Right cardiac atrium (tissue), 5 donors: ENCODE measurements around the gene EIF3L. TPM values are rescaled to one million over a fixed set of nuclear protein-coding genes. Genes with fewer than 3 reads are reported as not detected.
A peak's percentile ranks its signal among the peaks of the same experiment; 100 is the strongest.

Experiments used
- ATAC-seq, 2 donors: fragments of 200-7000 bp; cut with Tn5 transposase; one replicate each; pipeline versions ENCODE4 v1.8.0 to v1.9.1; 2020; ENCODE audit warnings: moderate library complexity in 2 of 2, mild to moderate bottlenecking in 1 of 2
- DNase-seq, 3 donors: peaks; one replicate each; pipeline ENCODE4 v3.0.0-alpha.2; 2020
- H3K27ac ChIP-seq: one replicate; pipeline ENCODE4 v1.5.1; 2013; ENCODE audit warnings: mild to moderate bottlenecking, low read length, control low read depth, moderate library complexity
- H3K27me3 ChIP-seq: one replicate; pipeline ENCODE4 v1.6.1; 2013; ENCODE audit not compliant: control insufficient read depth, insufficient read depth
- H3K4me1 ChIP-seq: one replicate; pipeline ENCODE4 v1.6.1; 2013; ENCODE audit warnings: low read length; ENCODE audit not compliant: control insufficient read depth, insufficient read depth
- H3K4me3 ChIP-seq: one replicate; pipeline ENCODE4 v1.5.1; 2013; ENCODE audit warnings: low read length, control low read depth
- H3K9me3 ChIP-seq: one replicate; pipeline ENCODE4 v1.6.1; 2013; ENCODE audit warnings: low read length; ENCODE audit not compliant: control insufficient read depth
- WGBS: extraction: QIAGEN DNeasy Blood & Tissue Kit; methylation state at CpG from one replicate; pipeline ENCODE4 v1.1.7; 2013; 5-methylcytosine and 5-hydroxymethylcytosine counted together
- intact Hi-C, 4 donors: fragments of 100-400 bp; cut with DNase I; formaldehyde crosslinking; loops; one replicate each; pipeline versions ENCODE4 v1.11.0 to v1.14.0; 2022 to 2023
- polyA plus RNA-seq: library from polyadenylated mRNA; stranded (reverse); fragments of 200-250 nt; gene quantifications from one replicate; pipeline ENCODE4 v1.2.3, GENCODE V29; 2013
- total RNA-seq, 4 donors: library from RNA; stranded (reverse); fragmentation: NEBNext Ultra II Directional; extraction: Animal tissue kit (Norgen Biotek cat#: 25700); gene quantifications; one replicate each; pipeline ENCODE4 v1.2.1, GENCODE V29; 2021
- donor health status: healthy with polysubstance abuse.
- donor health status: DM: no; HTN: yes; CAD: no.
- donor health status: DM: no; HTN: no; CAD: no.
- donor health status: DM: no; HTN: yes; CAD: no; lungs with severe emphysema.
- donor health status: DM: yes; HTN: yes; CAD: no.

EIF3L gene
- total and polyA plus RNA-seq, 5 donors, result 144 to 354 (median 315) TPM

DNA sequence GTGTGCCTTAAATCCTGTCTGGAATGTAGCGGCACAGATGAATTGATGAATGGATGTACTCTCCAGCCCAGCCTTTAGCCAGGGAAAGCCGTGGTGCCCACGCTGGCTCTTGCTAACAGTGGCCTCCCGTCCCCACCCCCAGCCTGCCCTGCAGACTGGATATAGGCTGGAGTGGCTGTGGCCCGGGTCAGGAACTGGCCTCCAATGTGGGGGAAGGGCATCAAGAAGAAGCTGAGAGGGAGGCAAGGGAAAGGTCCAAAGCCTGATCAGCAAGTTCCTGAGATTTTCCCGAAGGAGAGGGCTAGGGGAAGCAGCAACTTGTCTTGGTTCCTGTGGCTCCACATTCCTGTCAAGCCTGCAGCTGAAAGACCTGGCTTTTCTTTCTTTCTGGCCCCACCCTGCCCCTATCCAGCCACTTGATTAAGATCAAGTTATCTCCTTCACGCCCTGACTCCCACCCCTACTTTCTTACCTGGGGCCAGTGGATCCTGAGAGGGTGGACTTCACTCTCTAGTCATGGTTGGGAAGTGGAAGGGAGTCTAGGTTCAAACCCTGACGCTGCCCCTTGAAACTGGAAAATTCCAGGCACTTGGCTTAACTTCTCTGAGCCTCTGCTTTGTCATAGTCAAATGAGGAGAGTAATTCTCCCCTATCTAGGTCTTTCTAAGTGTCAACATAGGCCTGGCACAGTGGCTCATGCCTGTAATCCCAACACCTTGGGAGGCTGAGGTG is 45.9 kb downstream of the EIF3L start:
- ATAC-seq, result no peak
- H3K4me1 ChIP-seq, result peaks cover 21% of the 10 kb centered on the region
- intact Hi-C loops, result no loop called here

DNA sequence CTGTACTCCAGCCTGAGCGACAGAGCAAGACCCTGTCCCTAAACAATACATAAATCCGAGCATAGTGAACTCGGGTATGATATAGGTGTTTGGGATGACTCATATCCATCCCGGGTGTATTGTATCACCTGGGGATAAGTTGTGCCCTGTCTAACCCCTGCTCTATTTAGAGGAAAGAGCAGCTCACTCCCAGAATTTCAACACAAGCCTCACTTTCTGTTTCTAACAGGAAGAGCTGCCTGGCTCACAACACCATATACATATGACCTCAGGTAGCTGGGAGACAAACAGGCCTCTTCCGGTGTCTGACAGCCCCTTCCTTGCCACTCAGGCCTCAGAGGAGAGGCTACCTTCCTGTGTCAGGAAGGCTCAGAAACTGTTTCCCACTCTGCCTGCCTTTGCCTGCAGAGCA is 47.0 kb downstream of the EIF3L start:
- WGBS, result 54% methylated on average over 5 of the region's 5 CpGs
- Histone ChIP-seq H3K4me3 (no peak overlapping the region), H3K9me3 (no peaks in the 10 kb centered on the region), H3K27me3 (no peaks in the 10 kb centered on the region), H3K27ac (peak overlapping the region; percentile 47), H3K4me1 (peaks cover 21% of the 10 kb centered on the region)
- ATAC-seq (peak; percentile 11 to 39), DNase-seq (no peak)
- intact Hi-C loops, result no loop called here

More for the DNA sequence above, 45.9 kb downstream of the EIF3L start:
- DNase-seq, result no peak
- 58% methylated on average over 8 of the region's 8 CpGs for WGBS
- no peak overlapping the region for H3K4me3 ChIP-seq
- H3K27me3 ChIP-seq, result no peaks in the 10 kb centered on the region
- H3K9me3 ChIP-seq, result no peaks in the 10 kb centered on the region
- no peak overlapping the region for H3K27ac ChIP-seq

DNA sequence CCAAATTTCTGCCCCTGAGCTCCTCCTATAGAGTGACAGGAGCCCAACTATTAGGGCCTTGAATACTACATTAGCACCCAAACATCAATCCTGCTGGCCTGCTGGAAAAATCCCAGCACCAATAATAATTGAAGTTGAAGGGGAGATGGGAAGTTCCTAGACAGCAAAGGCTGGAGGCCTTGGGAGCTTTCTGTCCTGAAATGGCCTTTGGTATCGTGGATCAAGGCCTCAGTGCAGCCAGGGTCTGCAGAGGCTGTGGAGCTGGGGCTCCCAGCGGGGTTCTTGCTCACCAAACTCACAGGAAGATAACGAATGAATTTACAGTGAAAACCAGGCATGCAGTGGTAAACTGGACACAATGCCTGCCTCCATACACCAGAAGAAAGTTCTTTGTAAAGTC is 47.7 kb downstream of the EIF3L start:
- Histone ChIP-seq H3K4me3 (no peak overlapping the region), H3K4me1 (peaks cover 21% of the 10 kb centered on the region), H3K27ac (peak overlapping the region; percentile 47), H3K27me3 (no peaks in the 10 kb centered on the region), H3K9me3 (no peaks in the 10 kb centered on the region)
- WGBS, result 56% methylated on average over 3 of the region's 3 CpGs
- intact Hi-C loops, result no loop called here
- ATAC-seq (no peak), DNase-seq (no peak)

DNA sequence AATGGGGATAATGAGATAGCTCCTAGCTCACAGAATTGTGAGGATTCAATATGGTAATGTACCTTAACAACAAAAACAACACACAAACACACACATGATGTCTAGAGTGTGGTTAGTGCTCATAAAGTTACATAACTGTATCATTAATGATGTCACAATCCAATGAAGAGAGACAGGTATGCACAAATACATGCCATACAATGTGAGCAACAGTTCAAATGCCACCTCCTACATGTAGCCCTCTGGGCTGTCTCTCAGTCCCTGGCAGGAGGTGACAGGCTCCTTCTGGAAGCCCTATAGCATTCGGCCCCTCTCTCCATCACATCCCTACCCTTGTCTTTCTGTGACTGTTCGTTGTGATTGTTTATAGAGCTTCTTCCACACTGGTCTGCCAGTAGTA is 48.6 kb downstream of the EIF3L start:
- intact Hi-C loops, result no loop called here
- no peak overlapping the region for H3K27ac ChIP-seq
- no peaks in the 10 kb centered on the region for H3K27me3 ChIP-seq
- peaks cover 18% of the 10 kb centered on the region for H3K4me1 ChIP-seq
- no peak overlapping the region for H3K4me3 ChIP-seq
- whole genome bisulfite sequencing, result 95% methylated on average over 2 of the region's 2 CpGs
- no peak for DNase-seq
- no peak for ATAC-seq
- H3K9me3 ChIP-seq, result no peaks in the 10 kb centered on the region

DNA sequence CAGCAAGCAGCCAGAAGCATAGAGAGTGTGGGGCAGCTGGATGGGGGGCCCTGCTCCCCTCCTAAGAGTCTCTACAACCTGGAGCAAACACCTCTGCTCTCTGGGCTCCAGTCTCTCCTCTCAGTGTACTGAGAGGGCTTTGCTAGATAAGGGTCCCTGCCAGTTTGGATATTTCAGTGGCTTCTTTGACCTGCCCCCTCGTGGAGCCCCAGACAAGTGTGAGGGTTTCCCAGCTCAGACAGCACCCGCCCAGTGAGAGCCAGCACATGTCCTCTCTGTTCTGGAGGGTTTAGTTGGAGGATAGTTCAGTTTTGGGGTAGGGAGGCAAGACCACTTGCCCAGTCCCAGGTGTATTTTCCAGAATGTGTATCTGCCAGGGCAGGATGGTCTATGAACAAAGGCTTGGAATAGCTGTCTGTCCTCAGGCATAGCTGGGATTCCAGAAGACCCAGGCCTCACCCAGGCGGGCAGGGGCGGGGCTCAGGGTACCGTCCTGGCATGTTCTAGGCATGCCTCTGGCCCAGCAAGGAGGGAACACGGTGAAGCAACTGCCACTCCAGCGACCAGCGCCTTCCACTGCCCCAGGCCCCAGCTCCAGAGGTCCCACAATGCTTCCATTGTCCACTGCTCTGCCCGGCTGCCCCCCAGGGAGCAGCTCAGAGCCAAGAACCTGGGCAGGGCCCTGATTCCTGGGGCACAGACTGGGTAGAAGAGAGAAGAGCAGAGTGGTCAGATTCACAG is 49.4 kb downstream of the EIF3L start:
- H3K27ac ChIP-seq, result no peak overlapping the region
- peak in 1 of 2 donors; percentile 12 for ATAC-seq
- no peaks in the 10 kb centered on the region for H3K9me3 ChIP-seq
- DNase-seq, result no peak
- H3K4me3 ChIP-seq, result no peak overlapping the region
- peaks cover 11% of the 10 kb centered on the region for H3K4me1 ChIP-seq
- WGBS, result 66% methylated on average over 9 of the region's 9 CpGs
- intact Hi-C loops, result no loop called here
- H3K27me3 ChIP-seq, result no peaks in the 10 kb centered on the region

DNA sequence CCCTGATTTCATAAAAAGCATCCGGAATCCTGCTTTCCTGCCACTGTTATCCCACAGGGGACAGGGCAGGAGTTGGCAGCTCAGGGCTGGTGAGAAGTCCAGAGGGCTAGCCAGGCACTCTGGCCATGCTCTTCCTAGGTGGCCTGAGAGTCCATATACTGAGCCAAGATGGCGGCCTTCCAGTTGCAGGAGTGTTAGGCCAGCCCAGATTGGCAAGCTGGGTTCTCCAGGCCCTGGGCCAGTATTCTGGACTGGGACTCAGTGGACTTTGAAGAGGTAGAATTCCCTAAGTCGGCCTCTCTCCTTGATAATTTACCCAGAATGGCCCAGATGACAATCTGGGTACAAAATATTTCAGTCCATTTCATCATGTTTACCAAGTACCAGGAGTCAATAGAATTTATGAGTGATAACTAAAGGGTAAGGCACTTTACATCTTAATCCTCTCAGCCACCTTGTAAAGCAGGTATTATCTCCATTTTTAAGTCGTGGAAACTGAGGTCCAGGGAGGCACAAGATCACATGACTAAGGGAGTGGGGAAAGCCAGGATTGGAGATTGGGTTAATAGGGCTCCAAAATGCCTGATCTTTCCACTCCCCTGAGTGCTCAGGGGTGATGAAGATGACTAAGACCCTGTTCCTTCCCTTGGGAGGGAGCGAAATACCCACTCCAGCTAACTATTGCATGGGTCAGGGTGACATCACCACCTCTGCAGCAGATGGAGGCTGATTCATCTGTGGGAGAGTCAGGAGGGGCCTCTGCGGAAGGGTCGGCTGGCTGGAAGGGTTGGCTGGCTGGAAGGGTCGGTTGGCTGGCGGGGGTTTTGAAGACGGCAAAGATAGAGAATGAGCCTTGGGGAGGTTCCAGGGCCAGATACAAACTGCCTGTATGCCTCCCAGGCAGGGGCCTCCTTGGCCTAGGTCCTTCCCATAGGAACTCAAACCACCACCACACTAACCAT is 55.6 kb downstream of the EIF3L start:
- H3K4me1 ChIP-seq, result peaks cover 2% of the 10 kb centered on the region
- WGBS, result 67% methylated on average over 10 of the region's 10 CpGs
- intact Hi-C loops, result no loop called here
- peak in 1 of 2 donors; percentile 77 for ATAC-seq
- peak in 2 of 3 donors; percentile 72 to 77 for DNase-seq
- H3K27me3 ChIP-seq, result no peaks in the 10 kb centered on the region
- H3K9me3 ChIP-seq, result no peaks in the 10 kb centered on the region
- H3K27ac ChIP-seq, result peak overlapping the region; percentile 24
- no peak overlapping the region for H3K4me3 ChIP-seq

DNA sequence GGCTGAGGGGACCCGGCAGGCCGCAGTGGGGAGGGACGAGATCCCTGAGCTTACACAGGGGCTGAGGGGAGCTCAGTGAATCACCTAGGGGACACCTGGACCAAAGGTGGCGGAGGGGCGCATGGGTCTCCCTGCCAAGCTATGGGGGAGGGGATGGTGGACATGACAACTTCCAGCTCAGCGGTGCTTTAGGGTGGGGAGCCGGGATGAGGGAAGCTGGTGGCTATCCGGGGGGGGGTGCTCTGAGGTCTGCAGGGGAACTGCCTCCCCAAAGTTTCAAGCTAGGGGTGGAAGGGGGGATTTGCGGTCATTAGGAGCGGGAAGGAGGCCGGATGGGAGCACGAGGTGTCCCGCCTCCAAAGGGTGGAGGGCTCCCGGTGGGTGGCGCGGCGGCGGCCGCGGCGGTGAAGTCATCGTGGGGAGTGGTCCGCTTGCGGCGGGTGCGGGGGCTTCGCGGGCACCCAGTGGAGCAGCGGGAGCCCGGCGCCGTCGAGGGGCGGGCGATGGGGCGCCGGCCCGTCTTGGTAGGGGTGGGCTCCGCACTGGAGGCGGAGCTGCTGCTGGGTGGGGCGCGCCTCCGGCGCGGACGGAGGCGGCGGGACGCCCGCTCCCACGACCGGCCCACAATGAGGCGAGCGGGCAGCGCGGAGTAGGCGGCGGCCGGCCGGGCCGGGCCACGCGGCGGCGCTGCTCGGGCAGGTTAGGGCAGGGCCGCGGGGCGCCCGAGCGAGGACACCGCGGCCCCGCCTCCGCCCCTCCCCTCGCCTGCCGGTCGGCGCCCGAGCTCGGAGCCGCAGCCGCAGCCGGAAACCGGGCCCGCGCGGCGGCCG is 56.5 kb downstream of the EIF3L start, which contains the start of gene MICALL1:
TSS of gene MICALL1 (plus strand) at position 764 of the 830 bp plus-strand sequence. CDS start 126 bp downstream, outside the sequence.
- Histone ChIP-seq H3K9me3 (no peaks in the 10 kb centered on the region), H3K27ac (peak within 1 kb of the TSS; percentile 57), H3K4me3 (peak within 1 kb of the TSS; percentile 89), H3K27me3 (no peaks in the 10 kb centered on the region), H3K4me1 (peaks cover 6% of the 10 kb centered on the region)
- DNase-seq, result peak; percentile 74 to 89 (median 89)
- ATAC-seq, result peak; percentile 86 to 90
- WGBS, result 5% methylated on average over 90 of the region's 90 CpGs
- intact Hi-C loops, result no loop called here

DNA sequence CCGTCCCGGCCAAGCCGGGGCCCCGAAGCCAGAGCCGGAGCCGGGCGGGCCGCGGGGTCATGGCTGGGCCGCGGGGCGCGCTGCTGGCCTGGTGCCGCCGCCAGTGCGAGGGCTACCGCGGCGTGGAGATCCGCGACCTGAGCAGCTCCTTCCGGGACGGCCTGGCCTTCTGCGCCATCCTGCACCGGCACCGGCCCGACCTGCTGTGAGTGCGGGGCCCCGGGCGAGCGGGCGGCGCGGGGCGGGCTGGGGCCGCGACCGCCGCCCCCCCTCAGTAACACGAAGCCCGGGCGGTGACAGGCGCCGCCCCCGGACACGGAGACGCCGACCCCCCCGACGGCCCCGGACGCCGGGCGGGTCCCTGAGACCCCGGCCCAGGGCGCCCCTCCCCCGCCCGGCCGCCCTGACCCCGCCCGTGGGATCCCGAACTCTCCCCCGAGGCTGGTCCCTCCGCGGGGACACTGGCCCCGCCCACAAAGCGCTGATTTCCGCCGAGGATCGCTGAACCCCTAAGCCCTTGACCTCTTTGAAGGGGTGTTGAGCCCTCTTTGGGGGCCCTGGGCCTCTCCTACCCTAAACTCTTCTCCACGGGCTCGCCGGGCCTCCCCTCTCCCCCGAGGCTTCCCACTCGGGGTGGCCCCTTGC is 57.3 kb downstream of the EIF3L start:
- under 1% methylated on average over 75 of the region's 75 CpGs for WGBS
- Histone ChIP-seq H3K4me1 (peaks cover 7% of the 10 kb centered on the region), H3K27me3 (no peaks in the 10 kb centered on the region), H3K9me3 (no peaks in the 10 kb centered on the region), H3K4me3 (peak overlapping the region; percentile 89), H3K27ac (peak overlapping the region; percentile 57)
- intact Hi-C loops, result no loop called here
- peak; percentile 35 to 78 (median 67) for DNase-seq
- ATAC-seq, result peak in 1 of 2 donors; percentile 6

DNA sequence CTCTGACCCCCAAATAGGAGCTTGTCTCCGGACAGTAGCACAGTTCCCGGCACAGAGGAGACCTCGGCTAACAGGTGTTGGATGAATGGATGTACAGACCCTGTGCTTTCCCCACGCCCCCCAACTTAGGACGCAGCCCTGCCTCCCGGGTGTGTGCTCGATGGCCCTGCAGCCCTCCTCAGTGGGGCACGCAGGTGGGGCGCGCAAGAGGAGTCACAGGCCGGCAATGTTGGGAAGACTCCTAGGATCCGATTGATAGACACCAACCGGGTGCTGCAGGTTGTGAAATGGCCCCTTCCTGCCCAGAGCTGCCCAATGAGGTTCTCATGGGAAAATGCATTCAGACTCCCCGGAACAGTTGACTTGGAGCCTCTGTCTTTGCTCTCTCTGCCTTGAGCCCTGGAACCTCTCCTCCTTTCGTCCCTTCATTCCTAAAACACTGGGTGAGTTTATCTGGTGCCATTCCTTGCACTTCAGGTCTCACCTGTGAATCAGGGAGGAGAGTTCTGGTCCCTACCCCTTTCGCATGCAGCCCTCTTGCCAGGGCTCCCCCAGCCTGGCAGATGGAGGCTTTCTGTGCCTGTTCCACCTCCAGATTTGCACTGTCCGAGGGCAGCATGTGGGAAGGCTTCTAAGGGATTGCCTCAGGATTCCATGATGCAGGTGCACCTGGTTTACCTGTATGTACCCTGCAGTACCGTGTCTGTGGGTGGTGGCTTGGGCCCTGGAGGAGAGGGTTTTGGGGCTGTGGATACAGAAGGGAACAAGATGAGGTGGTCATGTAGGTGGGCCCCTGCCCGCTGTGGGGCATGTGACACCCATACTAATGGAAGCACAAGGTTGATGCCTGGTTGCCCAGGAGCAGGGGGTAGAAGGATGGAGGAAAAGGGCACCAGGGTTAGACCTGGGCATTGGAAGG is 58.1 kb downstream of the EIF3L start:
- intact Hi-C loops, result no loop called here
- Histone ChIP-seq H3K27me3 (no peaks in the 10 kb centered on the region), H3K4me1 (peaks cover 7% of the 10 kb centered on the region), H3K27ac (peak overlapping the region; percentile 49), H3K9me3 (no peaks in the 10 kb centered on the region), H3K4me3 (peak overlapping the region; percentile 89)
- peak in 1 of 3 donors; percentile 49 for DNase-seq
- ATAC-seq, result no peak
- WGBS, result 39% methylated on average over 19 of the region's 19 CpGs
